H1 (cell line): ENCODE measurements around the gene ZNF831. TPM values are rescaled to one million over a fixed set of nuclear protein-coding genes. Genes with fewer than 3 reads are reported as not detected.

Experiments used
- CTCF ChIA-PET: fragments of 300-600 bp; sonication (Branson Sonifier 250); formaldehyde crosslinking; loops from one replicate; lab custom pipeline; 2021; ENCODE audit not compliant: partially characterized antibody; lab: Charles Lee
- POLR2A ChIA-PET: fragments of 300-600 bp; sonication (Branson Sonifier 250); formaldehyde crosslinking; loops from one replicate; lab custom pipeline; 2021; ENCODE audit warnings: inconsistent platforms; ENCODE audit not compliant: partially characterized antibody; lab: Charles Lee
- DNase-seq, 2 experiments: peaks; one replicate each; pipeline versions ENCODE4 v3.0.0 to v3.0.0-alpha.2; 2010 to 2022; ENCODE audit warnings: low spot score in 2 of 2, low read depth in 1 of 2, mixed read lengths in 1 of 2
- FAIRE-seq: peaks from 2 replicates; lab custom pipeline; 2011; peaks lifted over from hg19 to GRCh38; lab: Jason Lieb, UNC
- H2AFZ ChIP-seq: 2 replicates; pipeline ENCODE4 v1.8.1; 2012; ENCODE audit warnings: low read length, inconsistent platforms
- H2AK5ac ChIP-seq: 2 replicates; pipeline ENCODE4 v1.6.1; 2013; ENCODE audit warnings: low read depth, low read length
- H2BK120ac ChIP-seq: replicated peaks from 2 replicates; pipeline ENCODE3; 2013; ENCODE audit warnings: low read depth, low read length, inconsistent platforms
- H2BK12ac ChIP-seq: 2 replicates; pipeline ENCODE4 v1.6.1; 2013; ENCODE audit warnings: low read depth, low read length
- H2BK15ac ChIP-seq: 2 replicates; pipeline ENCODE4 v1.6.1; 2013; ENCODE audit warnings: low read length
- H2BK20ac ChIP-seq: 2 replicates; pipeline ENCODE4 v1.6.1; 2013; ENCODE audit warnings: low read length
- H2BK5ac ChIP-seq: 2 replicates; pipeline ENCODE4 v1.6.1; 2013; ENCODE audit warnings: low read depth, low read length
- H3K14ac ChIP-seq: 2 replicates; pipeline ENCODE4 v1.6.1; 2013; ENCODE audit warnings: inconsistent platforms; ENCODE audit not compliant: insufficient read length
- H3K18ac ChIP-seq: 2 replicates; pipeline ENCODE4 v1.6.1; 2013; ENCODE audit warnings: low read length; ENCODE audit errors: extremely low read depth
- H3K23ac ChIP-seq: 2 replicates; pipeline ENCODE4 v1.6.1; 2013; ENCODE audit warnings: inconsistent platforms; ENCODE audit not compliant: insufficient read length
- H3K23me2 ChIP-seq: 2 replicates; pipeline ENCODE4 v1.6.1; 2013; ENCODE audit warnings: low read depth, low read length
- H3K27ac ChIP-seq: 2 replicates; pipeline ENCODE4 v1.6.1; 2011; ENCODE audit warnings: low read depth, low read length, inconsistent platforms
- H3K27me3 ChIP-seq, 4 experiments: replicated peaks in 1 of 4; 1 replicate in 1 of 4; 2 replicates in 3 of 4; pipeline versions ENCODE4 v1.6.1 to v1.8.1; 2011 to 2013; ENCODE audit warnings: low read length in 3 of 4, mild to moderate bottlenecking in 3 of 4, inconsistent platforms in 2 of 4, mixed read lengths in 2 of 4, moderate library complexity in 1 of 4; ENCODE audit not compliant: control insufficient read depth in 3 of 4, insufficient read depth in 3 of 4; ENCODE audit errors: extremely low read depth in 1 of 4
- H3K36me3 ChIP-seq, 4 experiments: 2 replicates each; pipeline versions ENCODE4 v1.6.1 to v1.8.1; 2011 to 2013; ENCODE audit warnings: mild to moderate bottlenecking in 4 of 4, low read length in 3 of 4, moderate library complexity in 2 of 4, control low read depth in 1 of 4, inconsistent platforms in 1 of 4; ENCODE audit not compliant: insufficient read depth in 4 of 4, control insufficient read depth in 2 of 4
- H3K4ac ChIP-seq: replicated peaks from 2 replicates; pipeline ENCODE3; 2013; ENCODE audit warnings: low read length, low read depth, mixed read lengths, inconsistent platforms; ENCODE audit not compliant: insufficient read length
- H3K4me1 ChIP-seq, 4 experiments: replicated peaks in 1 of 4; 1 replicate in 1 of 4; 2 replicates in 3 of 4; pipeline versions ENCODE4 v1.6.1 to v1.8.1; 2011 to 2013; ENCODE audit warnings: low read length in 3 of 4, inconsistent platforms in 2 of 4, mixed read lengths in 1 of 4; ENCODE audit not compliant: insufficient read depth in 4 of 4, control insufficient read depth in 3 of 4
- H3K4me2 ChIP-seq, 2 experiments: 2 replicates each; pipeline versions ENCODE4 v1.6.1 to v1.8.1; 2011 to 2013; ENCODE audit warnings: low read depth in 2 of 2, low read length in 2 of 2, control low read depth in 1 of 2, inconsistent platforms in 1 of 2, mild to moderate bottlenecking in 1 of 2; ENCODE audit not compliant: insufficient read depth in 1 of 2
- H3K4me3 ChIP-seq, 4 experiments: fragments of 200-600, 300-600 bp in 1 of 4; sonication (generic), shearing (Covaris generic), sonication (Bioruptor Twin) in 1 of 4; 2 replicates each; pipeline versions ENCODE4 v1.5.1 to v1.8.1; 2011 to 2016; ENCODE audit warnings: low read length in 4 of 4, low read depth in 3 of 4, control low read depth in 2 of 4, inconsistent platforms in 2 of 4, mild to moderate bottlenecking in 2 of 4, mixed read lengths in 1 of 4, moderate library complexity in 1 of 4; ENCODE audit not compliant: insufficient read depth in 2 of 4; ENCODE audit errors: extremely low read depth in 1 of 4
- H3K56ac ChIP-seq: replicated peaks from 2 replicates; pipeline ENCODE3; 2013; ENCODE audit warnings: low read depth, mild to moderate bottlenecking, mixed read lengths, low read length, inconsistent platforms; ENCODE audit not compliant: insufficient read length
- H3K79me1 ChIP-seq: 2 replicates; pipeline ENCODE4 v1.6.1; 2013; ENCODE audit warnings: low read depth, low read length, control low read depth
- H3K79me2 ChIP-seq, 2 experiments: 2 replicates each; pipeline versions ENCODE4 v1.6.1 to v1.8.1; 2012 to 2013; ENCODE audit warnings: low read length in 2 of 2, mild to moderate bottlenecking in 2 of 2, inconsistent platforms in 1 of 2; ENCODE audit not compliant: insufficient read depth in 2 of 2, control insufficient read depth in 1 of 2
- H3K9ac ChIP-seq, 4 experiments: replicated peaks in 1 of 4; 1 replicate in 1 of 4; 2 replicates in 3 of 4; pipeline versions ENCODE4 v1.6.1 to v1.8.1; 2011 to 2013; ENCODE audit warnings: low read depth in 3 of 4, low read length in 3 of 4, control low read depth in 2 of 4, mild to moderate bottlenecking in 2 of 4, moderate library complexity in 2 of 4, inconsistent platforms in 1 of 4; ENCODE audit errors: extremely low read depth in 1 of 4
- H3K9me3 ChIP-seq, 2 experiments: 2 replicates each; pipeline versions ENCODE4 v1.6.1 to v1.8.1; 2012 to 2013; ENCODE audit warnings: mild to moderate bottlenecking in 2 of 2, moderate library complexity in 2 of 2, control low read depth in 1 of 2, inconsistent platforms in 1 of 2, low read depth in 1 of 2, low read length in 1 of 2, mixed read lengths in 1 of 2; ENCODE audit not compliant: insufficient read depth in 2 of 2
- H4K20me1 ChIP-seq, 2 experiments: replicated peaks in 1 of 2; 2 replicates each; pipeline versions ENCODE3 to v1.8.1; 2011 to 2013; ENCODE audit warnings: inconsistent platforms in 2 of 2, low read length in 2 of 2, mild to moderate bottlenecking in 1 of 2; ENCODE audit not compliant: insufficient read depth in 2 of 2, control insufficient read depth in 1 of 2
- H4K5ac ChIP-seq: 2 replicates; pipeline ENCODE4 v1.6.1; 2013; ENCODE audit warnings: low read length, low read depth, mixed read lengths, inconsistent platforms; ENCODE audit not compliant: insufficient read length
- H4K8ac ChIP-seq: 2 replicates; pipeline ENCODE4 v1.8.0; 2013; ENCODE audit warnings: mild to moderate bottlenecking, moderate library complexity, low read length, inconsistent platforms; ENCODE audit not compliant: insufficient read depth; ENCODE audit errors: extremely low read depth
- H4K91ac ChIP-seq: replicated peaks from 2 replicates; pipeline ENCODE3; 2013; ENCODE audit warnings: low read length, mixed read lengths, inconsistent platforms; ENCODE audit not compliant: insufficient read length
- ATF3 ChIP-seq: IDR thresholded peaks from 2 replicates; pipeline ENCODE4 v1.6.1; 2011; ENCODE audit warnings: low read depth, mild to moderate bottlenecking, low read length; ENCODE audit not compliant: insufficient read depth
- EZH2 ChIP-seq: fragments of 200-600 bp; sonication (generic); IDR thresholded peaks from 2 replicates; pipeline ENCODE4 v1.7.1; 2012; ENCODE audit warnings: low read depth, mild to moderate bottlenecking, moderate library complexity, low read length, inconsistent platforms; ENCODE audit not compliant: severe bottlenecking
- PHF8 ChIP-seq: fragments of 200-600 bp; sonication (generic); conservative IDR thresholded peaks from 2 replicates; pipeline ENCODE4 v1.7.1; 2012; ENCODE audit warnings: low read depth, mild to moderate bottlenecking, inconsistent platforms, low read length, moderate library complexity
- RNF2 ChIP-seq: fragments of 200-900, 300-1000 bp; sonication (generic); IDR thresholded peaks from 2 replicates; pipeline ENCODE4 v1.7.1; 2016; ENCODE audit warnings: borderline replicate concordance, low read depth, mild to moderate bottlenecking, antibody characterized with exemption, low read length; ENCODE audit not compliant: poor library complexity, severe bottlenecking; ENCODE audit errors: missing control alignments
- WGBS, 2 experiments: shearing (Covaris generic) in 1 of 2; methylation state at CpG; one replicate each; pipeline versions ENCODE4 v1.1.6 to v1.1.7; 2013 to 2015; ENCODE audit warnings: low lambda C conversion rate in 2 of 2, mixed read lengths in 2 of 2, inconsistent platforms in 1 of 2, low coverage in 1 of 2, missing lambda C conversion rate in 1 of 2; ENCODE audit not compliant: insufficient replicate concordance in 2 of 2, insufficient coverage in 1 of 2, insufficient read length in 1 of 2; ENCODE audit errors: extremely low coverage in 1 of 2, missing lambda C conversion rate in 1 of 2; 5-methylcytosine and 5-hydroxymethylcytosine counted together
- polyA plus RNA-seq, 7 experiments: library from polyadenylated mRNA; depleted of rRNA in 3 of 7; stranded (reverse) in 5 of 7; unstranded in 2 of 7; fragments of >200 nt in 5 of 7; fragments of 200-250 nt in 2 of 7; gene quantifications; 1 replicate in 5 of 7; 2 replicates in 1 of 7; 4 replicates in 1 of 7; pipeline versions ENCODE4 v1.2.1 to v1.2.3, GENCODE V29; 2011 to 2013; ENCODE audit warnings: missing spikeins in 2 of 7, mixed read lengths in 2 of 7
- total RNA-seq: library from RNA; stranded (reverse); fragmentation: NEBNext Ultra II Directional; extraction: Animal tissue kit (Norgen Biotek cat#: 25700); gene quantifications from 2 replicates; pipeline ENCODE4 v1.2.1, GENCODE V29; 2021

Gene ZNF831
- total and polyA plus RNA-seq, 2 of the 8 experiments (the other 6 are each of a cell fraction or from before 2014, with no cell fraction given): not detected

GRCh38 chr20:59253325-59253724 lies 89.7 kb downstream of the ZNF831 start:
- Histone ChIP-seq H3K4ac (no peak overlapping the region), H2BK15ac (no peak overlapping the region), H2BK5ac (no peak overlapping the region), H3K4me3 (no peak overlapping the region), H2AK5ac (no peak overlapping the region), H4K8ac (no peak overlapping the region), H3K9ac (no peak overlapping the region), H2BK120ac (no peak overlapping the region), H3K23ac (no peak overlapping the region), H3K9me3 (no peaks in the 10 kb centered on the region), H3K79me1 (no peaks in the 10 kb centered on the region), H2BK20ac (no peak overlapping the region), H3K56ac (no peak overlapping the region), H4K20me1 (no peaks in the 10 kb centered on the region), H3K4me1 (no peaks in the 10 kb centered on the region), H2AFZ (no peak overlapping the region), H3K23me2 (no peaks in the 10 kb centered on the region), H2BK12ac (no peak overlapping the region), H3K27me3 (peaks cover 0 to 2% (median 0%) of the 10 kb centered on the region in 4 experiments; a peak in 4 of 7 replicates), H4K91ac (no peak overlapping the region), H3K79me2 (no peaks in the 10 kb centered on the region), H4K5ac (no peak overlapping the region), H3K14ac (no peak overlapping the region), H3K4me2 (no peak overlapping the region), H3K36me3 (no peaks in the 10 kb centered on the region), H3K27ac (no peak overlapping the region), H3K18ac (no peak overlapping the region)
- no peak for FAIRE-seq
- WGBS, 2 experiments: 94% methylated on average over 6 of the region's 6 CpGs; no CpG with 5 or more reads in 1 of the 2 experiments
- ChIA-PET POLR2A (no interaction called here), CTCF (interaction anchor here (0.6 to 1.3 kb wide), 6 partner anchors 15 to 575 kb away, joined by 3 to 4 read pairs (median 3); no protein-coding TSS in a partner anchor)
- TF ChIP-seq PHF8 (no peak), ATF3 (no peak), EZH2 (no peak), RNF2 (no peak)
- no peak for DNase-seq
